D721Med (cell line): Measurements from ENCODE around the gene GAPDH.
"Not testable (repeated sequence)": the region's sequence is repeated elsewhere in the genome, so short reads cannot be mapped to it uniquely, and the experiment has no call there.

Experiments
- DNase-seq: peaks from one replicate; pipeline ENCODE4 v3.0.0; 2011; ENCODE audit warnings: low spot score; ENCODE audit not compliant: insufficient read length
- FAIRE-seq: peaks from 2 replicates; lab custom pipeline; 2011; peaks lifted over from hg19 to GRCh38; lab: Jason Lieb, UNC
- CTCF ChIP-seq: IDR thresholded peaks from 2 replicates; pipeline ENCODE4 v1.5.1; 2012; ENCODE audit warnings: mild to moderate bottlenecking, control low read depth; ENCODE audit not compliant: insufficient read depth; ENCODE audit errors: missing control alignments

Gene GAPDH

DNA sequence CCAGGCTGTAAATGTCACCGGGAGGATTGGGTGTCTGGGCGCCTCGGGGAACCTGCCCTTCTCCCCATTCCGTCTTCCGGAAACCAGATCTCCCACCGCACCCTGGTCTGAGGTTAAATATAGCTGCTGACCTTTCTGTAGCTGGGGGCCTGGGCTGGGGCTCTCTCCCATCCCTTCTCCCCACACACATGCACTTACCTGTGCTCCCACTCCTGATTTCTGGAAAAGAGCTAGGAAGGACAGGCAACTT, 1.3 kb downstream of the GAPDH start:
- no peak for FAIRE-seq
- DNase-seq, result no peak
- TF ChIP-seq CTCF, result no peak

DNA sequence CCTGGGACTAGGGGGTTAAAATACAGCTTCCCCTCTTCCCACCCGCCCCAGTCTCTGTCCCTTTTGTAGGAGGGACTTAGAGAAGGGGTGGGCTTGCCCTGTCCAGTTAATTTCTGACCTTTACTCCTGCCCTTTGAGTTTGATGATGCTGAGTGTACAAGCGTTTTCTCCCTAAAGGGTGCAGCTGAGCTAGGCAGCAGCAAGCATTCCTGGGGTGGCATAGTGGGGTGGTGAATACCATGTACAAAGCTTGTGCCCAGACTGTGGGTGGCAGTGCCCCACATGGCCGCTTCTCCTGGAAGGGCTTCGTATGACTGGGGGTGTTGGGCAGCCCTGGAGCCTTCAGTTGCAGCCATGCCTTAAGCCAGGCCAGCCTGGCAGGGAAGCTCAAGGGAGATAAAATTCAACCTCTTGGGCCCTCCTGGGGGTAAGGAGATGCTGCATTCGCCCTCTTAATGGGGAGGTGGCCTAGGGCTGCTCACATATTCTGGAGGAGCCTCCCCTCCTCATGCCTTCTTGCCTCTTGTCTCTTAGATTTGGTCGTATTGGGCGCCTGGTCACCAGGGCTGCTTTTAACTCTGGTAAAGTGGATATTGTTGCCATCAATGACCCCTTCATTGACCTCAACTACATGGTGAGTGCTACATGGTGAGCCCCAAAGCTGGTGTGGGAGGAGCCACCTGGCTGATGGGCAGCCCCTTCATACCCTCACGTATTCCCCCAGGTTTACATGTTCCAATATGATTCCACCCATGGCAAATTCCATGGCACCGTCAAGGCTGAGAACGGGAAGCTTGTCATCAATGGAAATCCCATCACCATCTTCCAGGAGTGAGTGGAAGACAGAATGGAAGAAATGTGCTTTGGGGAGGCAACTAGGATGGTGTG, 1.9 kb downstream of the GAPDH start:
- FAIRE-seq (no peak), DNase-seq (no peak)
- no peak for TF ChIP-seq CTCF

DNA sequence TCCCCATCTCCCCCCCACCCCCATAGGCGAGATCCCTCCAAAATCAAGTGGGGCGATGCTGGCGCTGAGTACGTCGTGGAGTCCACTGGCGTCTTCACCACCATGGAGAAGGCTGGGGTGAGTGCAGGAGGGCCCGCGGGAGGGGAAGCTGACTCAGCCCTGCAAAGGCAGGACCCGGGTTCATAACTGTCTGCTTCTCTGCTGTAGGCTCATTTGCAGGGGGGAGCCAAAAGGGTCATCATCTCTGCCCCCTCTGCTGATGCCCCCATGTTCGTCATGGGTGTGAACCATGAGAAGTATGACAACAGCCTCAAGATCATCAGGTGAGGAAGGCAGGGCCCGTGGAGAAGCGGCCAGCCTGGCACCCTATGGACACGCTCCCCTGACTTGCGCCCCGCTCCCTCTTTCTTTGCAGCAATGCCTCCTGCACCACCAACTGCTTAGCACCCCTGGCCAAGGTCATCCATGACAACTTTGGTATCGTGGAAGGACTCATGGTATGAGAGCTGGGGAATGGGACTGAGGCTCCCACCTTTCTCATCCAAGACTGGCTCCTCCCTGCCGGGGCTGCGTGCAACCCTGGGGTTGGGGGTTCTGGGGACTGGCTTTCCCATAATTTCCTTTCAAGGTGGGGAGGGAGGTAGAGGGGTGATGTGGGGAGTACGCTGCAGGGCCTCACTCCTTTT, 2.7 kb downstream of the GAPDH start:
- FAIRE-seq (no peak), DNase-seq (no peak)
- TF ChIP-seq CTCF, result no peak

DNA sequence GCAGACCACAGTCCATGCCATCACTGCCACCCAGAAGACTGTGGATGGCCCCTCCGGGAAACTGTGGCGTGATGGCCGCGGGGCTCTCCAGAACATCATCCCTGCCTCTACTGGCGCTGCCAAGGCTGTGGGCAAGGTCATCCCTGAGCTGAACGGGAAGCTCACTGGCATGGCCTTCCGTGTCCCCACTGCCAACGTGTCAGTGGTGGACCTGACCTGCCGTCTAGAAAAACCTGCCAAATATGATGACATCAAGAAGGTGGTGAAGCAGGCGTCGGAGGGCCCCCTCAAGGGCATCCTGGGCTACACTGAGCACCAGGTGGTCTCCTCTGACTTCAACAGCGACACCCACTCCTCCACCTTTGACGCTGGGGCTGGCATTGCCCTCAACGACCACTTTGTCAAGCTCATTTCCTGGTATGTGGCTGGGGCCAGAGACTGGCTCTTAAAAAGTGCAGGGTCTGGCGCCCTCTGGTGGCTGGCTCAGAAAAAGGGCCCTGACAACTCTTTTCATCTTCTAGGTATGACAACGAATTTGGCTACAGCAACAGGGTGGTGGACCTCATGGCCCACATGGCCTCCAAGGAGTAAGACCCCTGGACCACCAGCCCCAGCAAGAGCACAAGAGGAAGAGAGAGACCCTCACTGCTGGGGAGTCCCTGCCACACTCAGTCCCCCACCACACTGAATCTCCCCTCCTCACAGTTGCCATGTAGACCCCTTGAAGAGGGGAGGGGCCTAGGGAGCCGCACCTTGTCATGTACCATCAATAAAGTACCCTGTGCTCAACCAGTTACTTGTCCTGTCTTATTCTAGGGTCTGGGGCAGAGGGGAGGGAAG, 3.5 kb downstream of the GAPDH start:
- peak; percentile 67 for DNase-seq
- FAIRE-seq, result not testable (repeated sequence)

GRCh38 chr12:6538420-6539313, 4.3 kb downstream of the GAPDH start:
- no peak for TF ChIP-seq CTCF
- FAIRE-seq (no peak), DNase-seq (no peak)

More for the DNA sequence above, 3.5 kb downstream of the GAPDH start:
- TF ChIP-seq CTCF, result peak; percentile 83

GRCh38 chr12:6539314-6539682, 5.0 kb downstream of the GAPDH start:
- FAIRE-seq, result no peak
- DNase-seq, result no peak
- TF ChIP-seq CTCF, result no peak
